Measurements from ENCODE around the gene BCL7A. TPM values are rescaled to one million over a fixed set of nuclear protein-coding genes. Genes with fewer than 3 reads are reported as not detected.

The BCL7A gene
- total and polyA plus RNA-seq, 9 of the 15 experiments (the other 6 are each of a cell fraction or from before 2014, with no cell fraction given), result 0.25 to 21.9 (median 14.9) TPM

DNA sequence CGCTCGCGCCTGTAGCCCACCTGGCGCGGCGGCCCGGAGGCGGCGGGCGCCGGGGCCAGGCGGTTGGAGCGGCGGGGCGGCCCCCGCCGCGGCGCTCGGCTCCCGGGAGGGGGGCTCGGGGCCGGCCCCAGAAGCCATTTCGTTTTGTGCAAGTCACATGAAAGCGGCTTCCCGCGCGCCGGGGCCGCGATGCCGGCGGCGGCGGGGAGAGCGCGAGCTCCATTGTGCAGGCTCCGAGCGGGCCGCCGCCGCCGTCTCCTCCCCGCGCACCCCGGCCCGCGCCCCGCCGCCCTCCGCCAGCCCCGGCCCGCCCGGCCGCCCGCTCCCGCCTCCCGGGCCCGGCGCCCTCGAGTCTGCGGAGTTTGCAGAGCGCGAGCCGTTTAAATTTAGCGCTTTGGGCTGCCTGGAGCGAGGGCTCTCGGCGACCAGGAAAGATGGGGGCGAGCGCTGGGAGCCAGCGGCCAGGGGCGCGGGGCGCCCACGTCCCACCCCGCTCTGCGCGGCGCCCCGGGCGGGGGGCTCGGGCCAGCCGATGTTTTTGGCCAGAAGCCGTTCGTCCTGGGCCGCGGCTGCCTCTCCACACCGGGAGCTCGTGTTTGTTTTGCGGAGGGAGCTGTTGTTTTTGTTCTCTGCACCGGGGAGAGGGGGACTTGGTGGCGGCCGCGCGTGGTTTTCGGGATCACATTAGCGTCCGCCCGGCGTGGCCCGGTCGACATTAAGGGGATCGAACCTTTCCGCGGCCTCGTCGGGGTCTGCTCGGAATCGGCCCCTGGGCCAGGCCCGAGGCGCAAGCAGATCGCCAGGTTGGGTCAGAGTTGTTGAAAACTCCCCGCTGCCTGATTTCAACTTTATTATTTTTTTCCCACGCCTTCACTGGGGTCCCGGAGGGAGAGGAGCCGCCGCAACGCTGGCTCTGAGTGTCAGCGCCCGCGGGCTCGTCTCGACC, 982 bp downstream of the BCL7A start (continued):
- TF ChIP-seq, protein P1, sequence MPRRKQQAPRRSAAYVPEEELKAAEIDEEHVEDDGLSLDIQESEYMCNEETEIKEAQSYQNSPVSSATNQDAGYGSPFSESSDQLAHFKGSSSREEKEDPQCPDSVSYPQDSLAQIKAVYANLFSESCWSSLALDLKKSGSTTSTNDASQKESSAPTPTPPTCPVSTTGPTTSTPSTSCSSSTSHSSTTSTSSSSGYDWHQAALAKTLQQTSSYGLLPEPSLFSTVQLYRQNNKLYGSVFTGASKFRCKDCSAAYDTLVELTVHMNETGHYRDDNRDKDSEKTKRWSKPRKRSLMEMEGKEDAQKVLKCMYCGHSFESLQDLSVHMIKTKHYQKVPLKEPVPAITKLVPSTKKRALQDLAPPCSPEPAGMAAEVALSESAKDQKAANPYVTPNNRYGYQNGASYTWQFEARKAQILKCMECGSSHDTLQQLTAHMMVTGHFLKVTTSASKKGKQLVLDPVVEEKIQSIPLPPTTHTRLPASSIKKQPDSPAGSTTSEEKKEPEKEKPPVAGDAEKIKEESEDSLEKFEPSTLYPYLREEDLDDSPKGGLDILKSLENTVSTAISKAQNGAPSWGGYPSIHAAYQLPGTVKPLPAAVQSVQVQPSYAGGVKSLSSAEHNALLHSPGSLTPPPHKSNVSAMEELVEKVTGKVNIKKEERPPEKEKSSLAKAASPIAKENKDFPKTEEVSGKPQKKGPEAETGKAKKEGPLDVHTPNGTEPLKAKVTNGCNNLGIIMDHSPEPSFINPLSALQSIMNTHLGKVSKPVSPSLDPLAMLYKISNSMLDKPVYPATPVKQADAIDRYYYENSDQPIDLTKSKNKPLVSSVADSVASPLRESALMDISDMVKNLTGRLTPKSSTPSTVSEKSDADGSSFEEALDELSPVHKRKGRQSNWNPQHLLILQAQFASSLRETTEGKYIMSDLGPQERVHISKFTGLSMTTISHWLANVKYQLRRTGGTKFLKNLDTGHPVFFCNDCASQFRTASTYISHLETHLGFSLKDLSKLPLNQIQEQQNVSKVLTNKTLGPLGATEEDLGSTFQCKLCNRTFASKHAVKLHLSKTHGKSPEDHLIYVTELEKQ (CRISPR knock-in tag; IDR thresholded peaks at IDR 0.05), result no peak
- no peak for TF ChIP-seq CHCHD3 (CRISPR knock-in tag; IDR thresholded peaks at IDR 0.05)
- no peak for TF ChIP-seq ZNF263 (CRISPR knock-in tag; IDR thresholded peaks at IDR 0.05; ENCODE audit: borderline replicate concordance)
- no peak for TF ChIP-seq ZNF586 (CRISPR knock-in tag; conservative IDR thresholded peaks at IDR 0.05)
- TF ChIP-seq ZBTB7A (IDR thresholded peaks at IDR 0.05; ENCODE audit: borderline replicate concordance, control insufficient read depth, low read depth, low read length), result peak; percentile 62; the same call in 1 of the 2 replicates
- TF ChIP-seq, protein P2, sequence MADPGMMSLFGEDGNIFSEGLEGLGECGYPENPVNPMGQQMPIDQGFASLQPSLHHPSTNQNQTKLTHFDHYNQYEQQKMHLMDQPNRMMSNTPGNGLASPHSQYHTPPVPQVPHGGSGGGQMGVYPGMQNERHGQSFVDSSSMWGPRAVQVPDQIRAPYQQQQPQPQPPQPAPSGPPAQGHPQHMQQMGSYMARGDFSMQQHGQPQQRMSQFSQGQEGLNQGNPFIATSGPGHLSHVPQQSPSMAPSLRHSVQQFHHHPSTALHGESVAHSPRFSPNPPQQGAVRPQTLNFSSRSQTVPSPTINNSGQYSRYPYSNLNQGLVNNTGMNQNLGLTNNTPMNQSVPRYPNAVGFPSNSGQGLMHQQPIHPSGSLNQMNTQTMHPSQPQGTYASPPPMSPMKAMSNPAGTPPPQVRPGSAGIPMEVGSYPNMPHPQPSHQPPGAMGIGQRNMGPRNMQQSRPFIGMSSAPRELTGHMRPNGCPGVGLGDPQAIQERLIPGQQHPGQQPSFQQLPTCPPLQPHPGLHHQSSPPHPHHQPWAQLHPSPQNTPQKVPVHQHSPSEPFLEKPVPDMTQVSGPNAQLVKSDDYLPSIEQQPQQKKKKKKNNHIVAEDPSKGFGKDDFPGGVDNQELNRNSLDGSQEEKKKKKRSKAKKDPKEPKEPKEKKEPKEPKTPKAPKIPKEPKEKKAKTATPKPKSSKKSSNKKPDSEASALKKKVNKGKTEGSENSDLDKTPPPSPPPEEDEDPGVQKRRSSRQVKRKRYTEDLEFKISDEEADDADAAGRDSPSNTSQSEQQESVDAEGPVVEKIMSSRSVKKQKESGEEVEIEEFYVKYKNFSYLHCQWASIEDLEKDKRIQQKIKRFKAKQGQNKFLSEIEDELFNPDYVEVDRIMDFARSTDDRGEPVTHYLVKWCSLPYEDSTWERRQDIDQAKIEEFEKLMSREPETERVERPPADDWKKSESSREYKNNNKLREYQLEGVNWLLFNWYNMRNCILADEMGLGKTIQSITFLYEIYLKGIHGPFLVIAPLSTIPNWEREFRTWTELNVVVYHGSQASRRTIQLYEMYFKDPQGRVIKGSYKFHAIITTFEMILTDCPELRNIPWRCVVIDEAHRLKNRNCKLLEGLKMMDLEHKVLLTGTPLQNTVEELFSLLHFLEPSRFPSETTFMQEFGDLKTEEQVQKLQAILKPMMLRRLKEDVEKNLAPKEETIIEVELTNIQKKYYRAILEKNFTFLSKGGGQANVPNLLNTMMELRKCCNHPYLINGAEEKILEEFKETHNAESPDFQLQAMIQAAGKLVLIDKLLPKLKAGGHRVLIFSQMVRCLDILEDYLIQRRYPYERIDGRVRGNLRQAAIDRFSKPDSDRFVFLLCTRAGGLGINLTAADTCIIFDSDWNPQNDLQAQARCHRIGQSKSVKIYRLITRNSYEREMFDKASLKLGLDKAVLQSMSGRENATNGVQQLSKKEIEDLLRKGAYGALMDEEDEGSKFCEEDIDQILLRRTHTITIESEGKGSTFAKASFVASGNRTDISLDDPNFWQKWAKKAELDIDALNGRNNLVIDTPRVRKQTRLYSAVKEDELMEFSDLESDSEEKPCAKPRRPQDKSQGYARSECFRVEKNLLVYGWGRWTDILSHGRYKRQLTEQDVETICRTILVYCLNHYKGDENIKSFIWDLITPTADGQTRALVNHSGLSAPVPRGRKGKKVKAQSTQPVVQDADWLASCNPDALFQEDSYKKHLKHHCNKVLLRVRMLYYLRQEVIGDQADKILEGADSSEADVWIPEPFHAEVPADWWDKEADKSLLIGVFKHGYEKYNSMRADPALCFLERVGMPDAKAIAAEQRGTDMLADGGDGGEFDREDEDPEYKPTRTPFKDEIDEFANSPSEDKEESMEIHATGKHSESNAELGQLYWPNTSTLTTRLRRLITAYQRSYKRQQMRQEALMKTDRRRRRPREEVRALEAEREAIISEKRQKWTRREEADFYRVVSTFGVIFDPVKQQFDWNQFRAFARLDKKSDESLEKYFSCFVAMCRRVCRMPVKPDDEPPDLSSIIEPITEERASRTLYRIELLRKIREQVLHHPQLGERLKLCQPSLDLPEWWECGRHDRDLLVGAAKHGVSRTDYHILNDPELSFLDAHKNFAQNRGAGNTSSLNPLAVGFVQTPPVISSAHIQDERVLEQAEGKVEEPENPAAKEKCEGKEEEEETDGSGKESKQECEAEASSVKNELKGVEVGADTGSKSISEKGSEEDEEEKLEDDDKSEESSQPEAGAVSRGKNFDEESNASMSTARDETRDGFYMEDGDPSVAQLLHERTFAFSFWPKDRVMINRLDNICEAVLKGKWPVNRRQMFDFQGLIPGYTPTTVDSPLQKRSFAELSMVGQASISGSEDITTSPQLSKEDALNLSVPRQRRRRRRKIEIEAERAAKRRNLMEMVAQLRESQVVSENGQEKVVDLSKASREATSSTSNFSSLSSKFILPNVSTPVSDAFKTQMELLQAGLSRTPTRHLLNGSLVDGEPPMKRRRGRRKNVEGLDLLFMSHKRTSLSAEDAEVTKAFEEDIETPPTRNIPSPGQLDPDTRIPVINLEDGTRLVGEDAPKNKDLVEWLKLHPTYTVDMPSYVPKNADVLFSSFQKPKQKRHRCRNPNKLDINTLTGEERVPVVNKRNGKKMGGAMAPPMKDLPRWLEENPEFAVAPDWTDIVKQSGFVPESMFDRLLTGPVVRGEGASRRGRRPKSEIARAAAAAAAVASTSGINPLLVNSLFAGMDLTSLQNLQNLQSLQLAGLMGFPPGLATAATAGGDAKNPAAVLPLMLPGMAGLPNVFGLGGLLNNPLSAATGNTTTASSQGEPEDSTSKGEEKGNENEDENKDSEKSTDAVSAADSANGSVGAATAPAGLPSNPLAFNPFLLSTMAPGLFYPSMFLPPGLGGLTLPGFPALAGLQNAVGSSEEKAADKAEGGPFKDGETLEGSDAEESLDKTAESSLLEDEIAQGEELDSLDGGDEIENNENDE (IDR thresholded peaks at IDR 0.05; ENCODE audit: low read depth, low read length), result no peak
- no peak for TF ChIP-seq HDAC6 (IDR thresholded peaks at IDR 0.05; ENCODE audit: low read depth, low read length)
- TF ChIP-seq HDAC2 (IDR thresholded peaks at IDR 0.05), result no peak
- TF ChIP-seq CHD1 (IDR thresholded peaks at IDR 0.05; ENCODE audit: low read length), result peak; percentile 71
- TF ChIP-seq, protein P3, sequence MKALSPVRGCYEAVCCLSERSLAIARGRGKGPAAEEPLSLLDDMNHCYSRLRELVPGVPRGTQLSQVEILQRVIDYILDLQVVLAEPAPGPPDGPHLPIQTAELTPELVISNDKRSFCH (CRISPR knock-in tag; IDR thresholded peaks at IDR 0.05), result no peak
- TF ChIP-seq, protein P3 (tag; IDR thresholded peaks at IDR 0.05), result no peak
